A549 (cell line): ENCODE measurements around the gene ARHGAP32.

Source experiments
- POLR2A ChIP-seq: IDR thresholded peaks from 2 replicates; pipeline ENCODE4 v1.6.1; 2012; ENCODE audit warnings: mild to moderate bottlenecking, low read length
- SMC3 ChIP-seq: fragments of >200 bp; sonication (Bioruptor Twin); formaldehyde crosslinking; IDR thresholded peaks from 3 replicates; pipeline ENCODE4 v1.6.1; 2018; ENCODE audit warnings: inconsistent platforms
- ZFP36 ChIP-seq: fragments of 450-650 bp; IDR thresholded peaks from 2 replicates; pipeline ENCODE4 v1.6.1; 2014; ENCODE audit warnings: borderline replicate concordance; ENCODE audit not compliant: partially characterized antibody
- TF ChIP-seq, protein P1 (sequence below): fragments of >200 bp; sonication (Bioruptor Twin); formaldehyde crosslinking; IDR thresholded peaks from 3 replicates; pipeline ENCODE4 v1.5.1; 2016

DNA sequence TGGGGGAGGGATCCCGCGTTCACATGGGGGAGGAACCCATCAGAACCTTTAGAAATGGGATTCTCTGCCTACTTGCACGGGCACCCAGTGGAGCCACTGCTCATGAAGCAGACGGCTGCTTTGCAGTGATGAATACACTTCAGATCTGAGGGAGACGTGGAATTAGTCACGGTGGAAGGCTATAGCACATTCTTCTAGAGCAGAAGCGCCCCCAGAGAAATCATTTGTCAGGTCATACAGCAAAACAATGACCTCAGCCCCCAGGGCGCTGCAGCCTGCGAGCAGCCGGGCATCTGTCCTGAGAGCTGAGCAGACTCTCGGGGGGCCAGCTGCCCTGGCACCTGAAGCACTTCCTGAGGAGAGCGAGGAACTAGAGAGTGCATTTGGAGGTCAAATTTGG, 262.1 kb downstream of the ARHGAP32 start:
- TF ChIP-seq, protein P1, sequence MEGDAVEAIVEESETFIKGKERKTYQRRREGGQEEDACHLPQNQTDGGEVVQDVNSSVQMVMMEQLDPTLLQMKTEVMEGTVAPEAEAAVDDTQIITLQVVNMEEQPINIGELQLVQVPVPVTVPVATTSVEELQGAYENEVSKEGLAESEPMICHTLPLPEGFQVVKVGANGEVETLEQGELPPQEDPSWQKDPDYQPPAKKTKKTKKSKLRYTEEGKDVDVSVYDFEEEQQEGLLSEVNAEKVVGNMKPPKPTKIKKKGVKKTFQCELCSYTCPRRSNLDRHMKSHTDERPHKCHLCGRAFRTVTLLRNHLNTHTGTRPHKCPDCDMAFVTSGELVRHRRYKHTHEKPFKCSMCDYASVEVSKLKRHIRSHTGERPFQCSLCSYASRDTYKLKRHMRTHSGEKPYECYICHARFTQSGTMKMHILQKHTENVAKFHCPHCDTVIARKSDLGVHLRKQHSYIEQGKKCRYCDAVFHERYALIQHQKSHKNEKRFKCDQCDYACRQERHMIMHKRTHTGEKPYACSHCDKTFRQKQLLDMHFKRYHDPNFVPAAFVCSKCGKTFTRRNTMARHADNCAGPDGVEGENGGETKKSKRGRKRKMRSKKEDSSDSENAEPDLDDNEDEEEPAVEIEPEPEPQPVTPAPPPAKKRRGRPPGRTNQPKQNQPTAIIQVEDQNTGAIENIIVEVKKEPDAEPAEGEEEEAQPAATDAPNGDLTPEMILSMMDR, result no peak
- no peak for TF ChIP-seq POLR2A
- no peak for TF ChIP-seq ZFP36
- TF ChIP-seq SMC3, result no peak
